GM18508 (cell line): ENCODE results near the gene ESCO1.
"Not testable (repeated sequence)": the region's sequence is repeated elsewhere in the genome, so short reads cannot be mapped to it uniquely, and the experiment has no call there.

Experiments used
- ATAC-seq: cut with Tn5 transposase; IDR thresholded peaks from one replicate; pipeline ENCODE4 v1.9.1; 2021; ENCODE audit warnings: moderate number of reproducible peaks; ENCODE audit not compliant: insufficient read depth, unreplicated experiment

The ESCO1 gene

GRCh38 chr18:21600526-21601410, at the start of gene ESCO1:
TSS of gene ESCO1 (minus strand) at chr18:21600704. CDS start at chr18:21574843, 25,861 bp downstream.
- peak; percentile 82 for ATAC-seq

- ATAC-seq, result not testable (repeated sequence)
These were observed 39.9 kb upstream of the ESCO1 start for GRCh38 chr18:21640375-21640774.

- ATAC-seq, result no peak
These were observed 38.3 kb upstream of the ESCO1 start for GRCh38 chr18:21638822-21639221.

GRCh38 chr18:21636769-21637168, 36.3 kb upstream of the ESCO1 start:
- ATAC-seq, result no peak

GRCh38 chr18:21634588-21635199, 34.2 kb upstream of the ESCO1 start:
- no peak for ATAC-seq

- ATAC-seq, result no peak
These were observed 31.9 kb upstream of the ESCO1 start for GRCh38 chr18:21632393-21632792.

GRCh38 chr18:21629089-21629832, 28.8 kb upstream of the ESCO1 start:
- peak; percentile 85 for ATAC-seq

GRCh38 chr18:21621640-21622039, 21.1 kb upstream of the ESCO1 start:
- ATAC-seq, result not testable (repeated sequence)

GRCh38 chr18:21612125-21613039, 11.9 kb upstream of the ESCO1 start, which contains the start of gene SNRPD1:
TSS of gene SNRPD1 (plus strand) at chr18:21612314. CDS start at chr18:21612430, 116 bp downstream.
- peak; percentile 88 for ATAC-seq

- not testable (repeated sequence) for ATAC-seq
These were observed 11.1 kb upstream of the ESCO1 start for GRCh38 chr18:21611401-21612124.

- no peak for ATAC-seq
These were observed 4.7 kb upstream of the ESCO1 start for GRCh38 chr18:21605213-21605612.

- ATAC-seq, result no peak
These were observed 4.2 kb upstream of the ESCO1 start for GRCh38 chr18:21604671-21605070.

GRCh38 chr18:21602299-21602587, 1.7 kb upstream of the ESCO1 start:
- ATAC-seq, result no peak

- peak; percentile 27 for ATAC-seq
These were observed 649 bp downstream of the ESCO1 start for GRCh38 chr18:21599585-21600525.

- no peak for ATAC-seq
These were observed 1.5 kb downstream of the ESCO1 start for GRCh38 chr18:21598726-21599584.

GRCh38 chr18:21597620-21598019, 2.9 kb downstream of the ESCO1 start:
- no peak for ATAC-seq

- no peak for ATAC-seq
These were observed 6.8 kb downstream of the ESCO1 start for GRCh38 chr18:21593540-21594257.
